Uterus (tissue), 4 donors: ENCODE results near the gene CYB5R3. TPM values are rescaled to one million over a fixed set of nuclear protein-coding genes. Genes with fewer than 3 reads are reported as not detected.

Experiments used
- DNase-seq, 2 donors: peaks; one replicate each; pipeline ENCODE4 v3.0.0-alpha.2; 2019 to 2020
- H3K27ac ChIP-seq, 2 donors: fragments of 200-600 bp; sonication (generic); 1 replicate in 1 of 2; 2 replicates in 1 of 2; pipeline ENCODE4 v1.5.1; 2016 to 2018
- H3K27me3 ChIP-seq, 2 donors: fragments of 200-600 bp; sonication (generic); one replicate each; pipeline ENCODE4 v1.5.1; 2018 to 2019; ENCODE audit warnings: control low read depth in 1 of 2
- H3K36me3 ChIP-seq, 2 donors: fragments of 200-600 bp; sonication (generic); one replicate each; pipeline ENCODE4 v1.5.1; 2019; ENCODE audit warnings: control low read depth in 1 of 2
- H3K4me1 ChIP-seq, 2 donors: fragments of 200-600 bp; sonication (generic); one replicate each; pipeline ENCODE4 v1.5.1; 2018 to 2019; ENCODE audit warnings: control low read depth in 1 of 2
- H3K4me3 ChIP-seq, 2 donors: fragments of 200-600 bp; sonication (generic); 1 replicate in 1 of 2; 2 replicates in 1 of 2; pipeline ENCODE4 v1.5.1; 2018 to 2019; ENCODE audit warnings: mild to moderate bottlenecking in 1 of 2
- H3K9me3 ChIP-seq, 2 donors: fragments of 200-600 bp; sonication (generic); one replicate each; pipeline ENCODE4 v1.5.1; 2019; ENCODE audit warnings: control low read depth in 1 of 2
- CTCF ChIP-seq, 4 experiments: fragments of 200-600 bp in 2 of 4; fragments of 450-650 bp in 2 of 4; sonication (generic) in 2 of 4; IDR thresholded peaks; one replicate each; pipeline ENCODE4 v1.5.1; 2016 to 2019; ENCODE audit warnings: antibody characterized with exemption in 4 of 4, mild to moderate bottlenecking in 2 of 4, moderate library complexity in 1 of 4
- POLR2A ChIP-seq, 2 donors: fragments of 450-650 bp; IDR thresholded peaks; one replicate each; pipeline ENCODE4 v1.6.1; 2016; ENCODE audit warnings: antibody characterized with exemption in 2 of 2, mild to moderate bottlenecking in 1 of 2, moderate library complexity in 1 of 2
- intact Hi-C: fragments of 100-400 bp; cut with DNase I; formaldehyde crosslinking; loops from one replicate; pipeline ENCODE4 v1.15.1; 2023; ENCODE audit warnings: low total_unique reads
- total RNA-seq, 4 donors: library from RNA; depleted of rRNA in 3 of 4; stranded (reverse); fragments of >200 nt in 3 of 4; gene quantifications; one replicate each; pipeline versions ENCODE4 v1.1.0 to v1.2.4, GENCODE V29; 2014 to 2023
- donor health status: DM: yes; HTN: yes; CAD: no.

The CYB5R3 gene
- total RNA-seq, 4 donors from 2014 or later = 34.0 to 225 (median 51.7) TPM

- H3K27me3 ChIP-seq = no peaks in the 10 kb centered on the region
- no peaks in the 10 kb centered on the region for H3K9me3 ChIP-seq
- no peak overlapping the region for H3K4me3 ChIP-seq
- TF ChIP-seq CTCF (IDR thresholded peaks at IDR 0.05) = no peak
- TF ChIP-seq POLR2A (IDR thresholded peaks at IDR 0.05) = no peak
- H3K27ac ChIP-seq = no peak overlapping the region
- no peaks in the 10 kb centered on the region for H3K36me3 ChIP-seq
- no peak for DNase-seq
- intact Hi-C loops = no loop called here
- H3K4me1 ChIP-seq = no peaks in the 10 kb centered on the region
These were observed 52.9 kb downstream of the CYB5R3 start for GRCh38 chr22:42596336-42596735.

- Histone ChIP-seq H3K36me3 (no peaks in the 10 kb centered on the region), H3K4me3 (no peak overlapping the region), H3K27me3 (no peaks in the 10 kb centered on the region), H3K4me1 (no peaks in the 10 kb centered on the region), H3K9me3 (no peaks in the 10 kb centered on the region), H3K27ac (no peak overlapping the region)
- intact Hi-C loops = no loop called here
- TF ChIP-seq CTCF (IDR thresholded peaks at IDR 0.05) = no peak
- TF ChIP-seq POLR2A (IDR thresholded peaks at IDR 0.05) = no peak
- no peak for DNase-seq
These were observed 53.8 kb downstream of the CYB5R3 start for GRCh38 chr22:42595434-42595833.

GRCh38 chr22:42591987-42592386 is 57.2 kb downstream of the CYB5R3 start:
- TF ChIP-seq POLR2A (IDR thresholded peaks at IDR 0.05) (no peak), CTCF (IDR thresholded peaks at IDR 0.05) (no peak)
- Histone ChIP-seq H3K9me3 (no peaks in the 10 kb centered on the region), H3K27ac (no peak overlapping the region), H3K36me3 (peaks cover 0 to 2% of the 10 kb centered on the region in 2 donors), H3K27me3 (no peaks in the 10 kb centered on the region), H3K4me3 (no peak overlapping the region), H3K4me1 (no peaks in the 10 kb centered on the region)
- DNase-seq = no peak
- intact Hi-C loops = no loop called here

- Histone ChIP-seq H3K9me3 (no peaks in the 10 kb centered on the region), H3K4me1 (no peaks in the 10 kb centered on the region), H3K36me3 (peaks cover 0 to 2% of the 10 kb centered on the region in 2 donors), H3K27ac (no peak overlapping the region), H3K4me3 (no peak overlapping the region), H3K27me3 (no peaks in the 10 kb centered on the region)
- TF ChIP-seq CTCF (IDR thresholded peaks at IDR 0.05) (no peak), POLR2A (IDR thresholded peaks at IDR 0.05) (no peak)
- intact Hi-C loops = no loop called here
- no peak for DNase-seq
These were observed 61.5 kb downstream of the CYB5R3 start for GRCh38 chr22:42587588-42588175.

- TF ChIP-seq CTCF (IDR thresholded peaks at IDR 0.05) (no peak), POLR2A (IDR thresholded peaks at IDR 0.05) (no peak)
- Histone ChIP-seq H3K36me3 (peaks cover 0 to 2% of the 10 kb centered on the region in 2 donors), H3K9me3 (no peaks in the 10 kb centered on the region), H3K27me3 (no peaks in the 10 kb centered on the region), H3K4me3 (no peak overlapping the region), H3K27ac (no peak overlapping the region), H3K4me1 (no peaks in the 10 kb centered on the region)
- intact Hi-C loops = no loop called here
- no peak for DNase-seq
These were observed 62.8 kb downstream of the CYB5R3 start for GRCh38 chr22:42586381-42586780.
